NT2/D1 (cell line): ENCODE data around the gene APOC4.

ENCODE experiments used
- YY1 ChIP-seq: IDR thresholded peaks from 2 replicates; pipeline ENCODE4 v1.6.1; 2011; ENCODE audit not compliant: insufficient read length, insufficient read depth
- ZNF274 ChIP-seq: IDR thresholded peaks from 2 replicates; pipeline ENCODE4 v1.6.1; 2011; ENCODE audit warnings: mild to moderate bottlenecking, low read depth, low read length

DNA sequence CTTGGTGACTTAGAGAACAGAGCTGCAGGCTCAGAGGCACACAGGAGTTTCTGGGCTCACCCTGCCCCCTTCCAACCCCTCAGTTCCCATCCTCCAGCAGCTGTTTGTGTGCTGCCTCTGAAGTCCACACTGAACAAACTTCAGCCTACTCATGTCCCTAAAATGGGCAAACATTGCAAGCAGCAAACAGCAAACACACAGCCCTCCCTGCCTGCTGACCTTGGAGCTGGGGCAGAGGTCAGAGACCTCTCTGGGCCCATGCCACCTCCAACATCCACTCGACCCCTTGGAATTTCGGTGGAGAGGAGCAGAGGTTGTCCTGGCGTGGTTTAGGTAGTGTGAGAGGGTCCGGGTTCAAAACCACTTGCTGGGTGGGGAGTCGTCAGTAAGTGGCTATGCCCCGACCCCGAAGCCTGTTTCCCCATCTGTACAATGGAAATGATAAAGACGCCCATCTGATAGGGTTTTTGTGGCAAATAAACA lies 17.8 kb upstream of the APOC4 start:
- TF ChIP-seq ZNF274 = no peak
- TF ChIP-seq YY1 = no peak
